GM21528 (cell line): ENCODE results near the gene SLC9A6.
"Not testable (repeated sequence)": the region's sequence is repeated elsewhere in the genome, so short reads cannot be mapped to it uniquely, and the experiment has no call there.

Source experiments
- ATAC-seq: cut with Tn5 transposase; IDR thresholded peaks from one replicate; pipeline ENCODE4 v1.9.1; 2021; ENCODE audit warnings: mild to moderate bottlenecking, moderate library complexity; ENCODE audit not compliant: unreplicated experiment, low FRiP score

Gene SLC9A6

DNA sequence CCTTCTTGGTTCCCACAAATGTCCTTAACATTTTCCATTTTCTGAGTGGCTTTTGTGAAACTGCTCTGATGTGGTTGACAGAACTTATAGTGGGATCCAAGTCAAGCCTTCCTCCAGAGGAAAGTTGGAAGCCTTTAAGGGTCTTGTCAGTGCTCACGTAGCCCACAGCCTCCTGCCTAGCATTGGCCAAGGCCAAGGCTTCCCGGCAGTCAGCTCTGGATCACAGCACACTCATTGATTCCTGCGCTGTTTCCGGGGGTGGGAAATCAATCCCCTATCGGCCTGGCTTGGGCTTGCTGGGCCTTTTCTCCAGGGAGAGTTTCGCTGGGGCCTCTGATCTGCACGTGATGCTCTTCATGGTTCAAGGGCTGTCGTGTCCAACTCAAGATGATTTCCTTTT, 76.1 kb downstream of the SLC9A6 start:
- no peak for ATAC-seq

DNA sequence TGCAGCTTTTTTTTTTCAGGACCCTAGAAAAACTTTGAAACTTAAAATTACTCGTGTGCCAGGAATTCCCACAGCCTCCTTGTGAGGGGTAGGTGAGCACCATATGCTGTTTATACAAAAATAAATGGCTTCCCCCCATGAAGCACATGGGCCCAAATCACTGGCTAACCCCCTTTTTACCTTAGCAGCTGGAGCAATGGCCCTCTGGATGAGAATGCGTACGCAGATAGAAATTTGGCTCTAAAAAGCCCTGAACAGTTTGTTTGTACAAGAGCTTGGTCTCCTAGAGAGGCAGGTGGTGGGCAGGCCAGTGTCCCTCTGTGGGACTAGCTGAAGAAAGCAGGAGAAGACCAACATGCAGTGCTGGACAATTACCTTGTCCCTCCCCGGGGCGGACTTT, 76.5 kb downstream of the SLC9A6 start:
- no peak for ATAC-seq

DNA sequence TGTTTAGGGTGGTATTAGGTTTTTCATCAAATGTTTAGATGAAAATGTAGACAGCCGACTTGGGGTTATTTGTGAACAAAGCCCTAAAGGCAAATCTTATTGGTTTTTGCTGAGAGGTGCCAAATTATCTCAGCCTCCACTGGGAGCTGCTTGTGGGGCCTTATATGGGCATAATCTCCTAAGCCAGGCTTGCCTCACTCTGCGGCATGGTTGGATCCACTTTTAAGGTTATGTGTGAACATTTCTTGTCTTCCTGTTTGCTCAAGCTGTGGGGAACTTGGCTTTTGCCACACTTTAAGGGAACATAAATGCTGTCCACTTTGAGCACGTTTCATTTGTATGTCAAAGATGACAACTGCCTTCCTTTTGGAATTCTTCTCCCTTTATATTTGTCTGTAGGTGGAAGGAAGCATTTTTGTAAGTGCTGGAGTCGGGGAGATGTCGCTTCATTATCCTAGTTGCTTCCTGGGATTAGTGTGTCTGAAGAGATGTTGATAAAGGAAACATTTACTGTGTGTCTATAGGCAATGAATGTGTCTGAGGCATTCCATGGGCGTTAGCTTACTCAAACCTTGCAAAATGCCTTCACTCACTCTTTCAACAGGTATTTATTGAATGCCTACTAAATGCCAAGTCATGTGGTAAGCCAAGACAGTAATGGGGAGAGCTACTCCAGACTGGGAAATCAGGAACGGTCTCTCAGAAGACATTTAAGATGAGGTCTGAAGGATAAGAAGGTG, 78.3 kb downstream of the SLC9A6 start:
- ATAC-seq = no peak

DNA sequence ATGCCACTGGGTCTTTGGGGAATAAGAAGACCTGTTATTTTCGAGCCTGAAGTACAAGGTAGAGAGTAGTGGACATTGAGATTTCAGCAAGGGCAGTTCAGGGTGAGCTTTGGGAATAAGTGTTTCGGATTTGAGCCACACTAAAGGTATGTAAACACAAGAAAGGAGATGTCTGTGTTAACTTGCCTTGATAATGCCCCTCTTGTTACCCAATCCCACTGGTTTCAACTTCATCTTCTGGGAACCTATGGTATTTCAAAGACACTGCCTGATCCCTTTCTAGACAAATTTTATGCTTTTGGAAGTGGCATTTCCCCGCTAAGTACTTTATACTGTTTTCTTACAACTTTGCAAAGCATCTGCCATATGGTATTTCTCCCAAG, 79.4 kb downstream of the SLC9A6 start:
- no peak for ATAC-seq

DNA sequence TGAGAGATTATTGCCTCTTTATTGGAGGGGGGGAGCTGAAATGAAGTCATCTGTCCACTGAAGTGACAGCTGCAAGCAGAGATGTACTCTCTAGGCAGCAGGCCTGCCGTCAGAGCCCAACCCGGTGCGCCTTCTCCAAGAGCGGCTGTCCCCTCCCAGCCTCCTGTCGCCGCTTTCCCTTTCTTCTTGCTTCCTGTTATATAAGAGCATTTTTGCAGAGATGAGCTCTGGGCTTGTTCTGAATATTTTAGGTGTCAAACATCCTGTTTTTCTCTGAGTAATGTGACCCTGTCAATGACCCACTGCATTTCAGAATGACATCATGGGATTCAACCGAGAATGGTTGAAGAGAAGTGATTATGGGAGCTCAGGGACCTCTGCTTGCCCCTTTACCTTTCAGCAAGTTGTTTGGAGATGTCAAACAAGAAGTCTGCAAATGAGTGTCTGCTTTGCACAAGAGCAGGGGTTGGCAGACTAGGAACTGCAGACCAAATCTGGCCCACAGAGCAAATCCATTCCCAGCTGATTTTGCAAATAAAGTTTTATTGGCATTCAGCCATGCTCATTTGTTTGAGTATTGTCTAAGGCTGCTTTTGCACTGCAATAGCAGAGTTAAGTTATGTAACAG, 79.9 kb downstream of the SLC9A6 start:
- ATAC-seq = no peak

DNA sequence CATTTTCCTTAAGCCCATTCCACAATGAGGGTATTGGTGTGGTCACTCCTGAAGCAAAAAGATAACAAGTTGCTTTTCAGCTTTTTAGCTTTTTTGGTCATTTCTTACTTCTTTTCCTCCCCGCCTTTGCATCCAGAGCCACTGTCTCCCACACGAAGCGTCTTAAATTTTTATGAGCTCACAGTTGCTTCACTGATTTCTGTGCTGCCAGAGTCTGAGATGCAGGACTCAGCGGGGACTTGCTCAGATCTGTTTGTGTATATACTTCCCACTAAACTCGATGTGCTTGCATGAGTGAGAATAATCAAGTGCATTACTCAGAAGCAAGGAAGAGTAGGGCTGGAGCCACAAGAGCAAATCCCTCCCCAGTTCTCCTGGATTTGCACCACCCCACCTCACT, 81.9 kb downstream of the SLC9A6 start:
- ATAC-seq = no peak

DNA sequence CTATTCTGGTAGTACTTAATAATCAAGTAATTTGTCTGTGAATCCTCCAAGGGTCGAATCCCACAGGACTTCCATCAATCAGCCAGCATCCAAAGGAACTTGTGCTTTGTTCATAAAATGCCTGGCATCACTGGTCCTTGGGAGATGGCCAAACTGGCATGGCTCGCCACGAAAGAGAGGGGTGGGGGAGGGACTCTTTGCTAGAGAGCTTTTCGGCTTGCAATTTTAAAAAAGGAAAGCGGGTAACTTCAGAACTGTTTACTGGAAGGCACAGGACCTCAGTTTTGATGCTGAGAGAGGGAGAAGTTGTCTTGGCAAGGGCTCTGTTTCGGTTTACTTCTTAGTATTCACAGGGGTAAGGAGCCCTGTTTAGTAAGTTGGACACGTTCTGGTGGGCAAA, 82.7 kb downstream of the SLC9A6 start:
- no peak for ATAC-seq

DNA sequence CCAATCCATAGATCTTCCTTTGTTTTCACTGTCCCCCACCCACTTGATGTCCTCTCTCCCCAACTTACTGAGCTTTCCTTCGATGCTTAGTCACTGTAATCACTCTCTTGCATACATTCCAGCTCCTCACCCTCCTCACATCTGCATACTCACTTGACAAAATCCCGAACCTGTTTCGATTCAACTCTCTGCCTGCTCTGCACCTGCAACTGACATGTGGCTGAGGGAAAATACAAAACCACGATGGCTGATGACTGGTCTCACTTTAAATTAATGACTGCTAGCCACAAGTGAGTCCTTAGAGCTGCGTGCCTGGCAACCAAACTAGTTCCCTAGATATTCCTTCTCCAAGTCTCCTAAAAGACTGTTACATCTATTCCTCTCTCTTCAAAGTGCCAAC, 91.7 kb downstream of the SLC9A6 start:
- ATAC-seq = no peak

DNA sequence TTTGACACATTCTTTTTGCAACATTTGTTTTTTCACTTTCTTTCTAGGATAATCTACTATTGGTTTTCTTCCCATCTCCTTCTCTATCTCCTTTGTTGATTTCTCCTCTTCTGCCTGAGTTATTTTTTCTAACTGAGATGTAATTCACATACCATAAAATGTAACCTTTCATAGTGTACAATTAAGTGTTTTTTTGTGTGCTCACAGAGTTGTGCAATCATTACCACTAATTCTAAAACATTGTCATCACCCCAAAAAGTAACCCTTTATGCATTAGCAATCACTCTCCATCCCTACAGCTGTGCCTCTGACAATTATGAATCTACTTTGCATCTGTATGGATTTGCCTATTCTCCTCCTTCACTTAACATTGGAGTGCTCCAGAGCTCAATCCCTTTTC, 95.5 kb downstream of the SLC9A6 start:
- ATAC-seq = no peak

DNA sequence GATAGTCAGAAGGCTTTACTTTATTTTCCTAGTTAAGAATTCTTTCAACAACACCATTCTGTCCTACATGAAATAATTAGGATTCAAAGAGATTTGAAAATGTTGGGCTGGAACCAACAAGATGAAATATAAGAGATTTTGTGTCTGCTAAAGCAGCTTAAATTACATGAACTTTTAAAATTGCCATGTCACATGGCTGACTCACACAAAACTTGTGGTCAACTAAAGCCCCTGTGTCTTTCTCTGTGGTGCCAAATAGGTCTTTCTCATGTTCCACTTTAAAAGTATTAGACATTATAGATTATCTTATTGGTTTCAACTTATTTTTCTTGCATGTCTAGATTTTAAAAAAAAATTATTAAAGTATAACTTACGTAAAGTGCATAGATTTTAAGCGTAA, 101.3 kb downstream of the SLC9A6 start:
- no peak for ATAC-seq

DNA sequence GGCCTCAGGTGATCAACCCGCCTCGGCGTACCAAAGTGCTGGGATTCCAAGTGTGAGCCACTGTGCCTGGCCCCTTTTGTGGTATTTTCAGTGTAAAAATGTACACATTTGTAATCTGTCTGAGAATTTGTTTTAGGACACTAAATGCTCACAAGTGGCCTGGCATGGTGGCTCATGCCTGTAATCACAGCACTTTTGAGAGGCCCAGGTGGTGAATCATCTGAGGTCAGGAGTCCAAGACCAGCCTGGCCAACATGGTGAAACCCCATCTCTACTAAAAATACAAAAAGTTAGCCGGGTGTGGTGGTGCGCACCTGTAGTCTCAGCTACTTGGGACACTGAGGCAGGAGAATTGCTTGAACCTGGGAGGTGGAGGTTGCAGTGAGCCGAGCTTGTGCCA, 106.7 kb downstream of the SLC9A6 start:
- ATAC-seq = not testable (repeated sequence)

DNA sequence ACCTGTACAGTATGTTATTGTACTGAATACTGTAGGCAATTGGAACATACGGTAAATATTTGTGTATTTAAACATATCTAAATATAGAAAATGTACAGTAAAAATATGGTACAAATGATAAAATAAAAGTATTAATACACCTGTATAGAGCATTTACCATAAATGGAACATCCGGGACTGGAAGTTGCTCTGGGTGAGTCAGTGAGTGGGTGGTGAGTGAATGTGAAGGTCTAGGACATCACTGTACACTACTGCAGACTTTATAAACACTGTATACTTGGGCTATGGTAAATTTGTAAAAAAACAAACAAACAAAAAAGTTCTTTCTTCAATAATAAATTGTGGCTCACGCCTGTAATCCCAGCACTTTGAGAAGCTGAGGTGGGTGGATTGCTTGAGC, 109.7 kb downstream of the SLC9A6 start:
- ATAC-seq = no peak
